GM19324 (cell line): ENCODE measurements around the gene CPSF4L.

Experiments used
- ATAC-seq: cut with Tn5 transposase; IDR thresholded peaks from one replicate; pipeline ENCODE4 v1.9.1; 2021; ENCODE audit warnings: mild to moderate bottlenecking, moderate library complexity; ENCODE audit not compliant: unreplicated experiment, low FRiP score

Gene CPSF4L

GRCh38 chr17:73208139-73208827 is 53.4 kb downstream of the CPSF4L start:
- no peak for ATAC-seq

- ATAC-seq: no peak
Measured at GRCh38 chr17:73205459-73205961, 56.2 kb downstream of the CPSF4L start.

GRCh38 chr17:73203788-73204479 is 57.7 kb downstream of the CPSF4L start:
- ATAC-seq: no peak

GRCh38 chr17:73203135-73203787 is 58.4 kb downstream of the CPSF4L start:
- no peak for ATAC-seq

- ATAC-seq: no peak
Measured at GRCh38 chr17:73201215-73202069, 60.2 kb downstream of the CPSF4L start.

- ATAC-seq: no peak
Measured at GRCh38 chr17:73200476-73200875, 61.2 kb downstream of the CPSF4L start.

- ATAC-seq: no peak
Measured at GRCh38 chr17:73199751-73200317, 61.8 kb downstream of the CPSF4L start.

- ATAC-seq: no peak
Measured at GRCh38 chr17:73198930-73199260, 62.8 kb downstream of the CPSF4L start.
